Measurements from ENCODE around the gene OTX2.

The OTX2 gene

DNA sequence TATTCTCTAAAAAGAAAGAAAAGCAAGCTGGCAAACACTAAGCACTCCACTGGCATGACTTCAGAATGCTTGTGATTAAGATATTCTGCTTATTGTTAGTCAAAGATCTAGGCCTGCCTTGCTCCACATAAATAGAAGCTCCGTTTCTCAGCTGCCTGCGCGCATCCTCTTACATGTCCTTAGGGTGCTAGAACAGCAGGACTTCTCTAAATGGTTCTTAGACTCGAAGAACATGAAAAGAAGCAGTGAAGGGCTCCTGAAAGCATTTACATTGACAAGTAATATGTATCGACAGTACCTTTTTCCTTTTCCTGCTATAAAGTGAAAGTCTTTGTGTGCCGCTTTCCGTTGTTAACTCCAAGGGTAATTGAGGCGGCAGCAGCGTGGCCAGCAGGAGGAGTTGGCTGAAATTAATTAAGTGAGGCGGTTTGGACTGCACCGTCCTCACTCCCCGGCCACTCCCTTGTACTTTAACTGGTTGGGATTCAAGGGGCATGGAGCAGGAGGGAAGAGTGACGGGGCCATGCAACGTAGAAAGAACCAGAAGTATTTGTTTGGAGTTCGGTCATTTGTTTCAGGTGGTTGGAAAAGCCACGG is 34.2 kb upstream of the OTX2 start:
- Histone ChIP-seq H3F3A (ENCODE audit: insufficient read depth) (no peaks in the 10 kb centered on the region), H3K27ac (ENCODE audit: low read depth, low read length) (no peak overlapping the region), H4K20me1 (ENCODE audit: low read depth, low read length) (no peaks in the 10 kb centered on the region), H3K79me2 (ENCODE audit: insufficient read depth, low read length) (no peaks in the 10 kb centered on the region), H3K9me3 (ENCODE audit: insufficient read depth, low read length) (no peaks in the 10 kb centered on the region), H3K4me2 (ENCODE audit: low read depth, low read length, poor library complexity, severe bottlenecking) (no peak overlapping the region), H3K4me3 (ENCODE audit: insufficient read depth, low read length, poor library complexity, severe bottlenecking) (no peak overlapping the region), H3K27me3 (ENCODE audit: low read length) (no peaks in the 10 kb centered on the region), H3K9me2 (replicated peaks; ENCODE audit: insufficient read depth, low read length) (no peaks in the 10 kb centered on the region), H2AFZ (ENCODE audit: low read depth, low read length, severe bottlenecking) (no peak overlapping the region), H3K9ac (ENCODE audit: low read length) (no peak overlapping the region), H3K36me3 (ENCODE audit: low read length) (no peaks in the 10 kb centered on the region)
- TF ChIP-seq EZH2phosphoT487 (conservative IDR thresholded peaks at IDR 0.05; ENCODE audit: low read length) = no peak
- TF ChIP-seq, protein P1, sequence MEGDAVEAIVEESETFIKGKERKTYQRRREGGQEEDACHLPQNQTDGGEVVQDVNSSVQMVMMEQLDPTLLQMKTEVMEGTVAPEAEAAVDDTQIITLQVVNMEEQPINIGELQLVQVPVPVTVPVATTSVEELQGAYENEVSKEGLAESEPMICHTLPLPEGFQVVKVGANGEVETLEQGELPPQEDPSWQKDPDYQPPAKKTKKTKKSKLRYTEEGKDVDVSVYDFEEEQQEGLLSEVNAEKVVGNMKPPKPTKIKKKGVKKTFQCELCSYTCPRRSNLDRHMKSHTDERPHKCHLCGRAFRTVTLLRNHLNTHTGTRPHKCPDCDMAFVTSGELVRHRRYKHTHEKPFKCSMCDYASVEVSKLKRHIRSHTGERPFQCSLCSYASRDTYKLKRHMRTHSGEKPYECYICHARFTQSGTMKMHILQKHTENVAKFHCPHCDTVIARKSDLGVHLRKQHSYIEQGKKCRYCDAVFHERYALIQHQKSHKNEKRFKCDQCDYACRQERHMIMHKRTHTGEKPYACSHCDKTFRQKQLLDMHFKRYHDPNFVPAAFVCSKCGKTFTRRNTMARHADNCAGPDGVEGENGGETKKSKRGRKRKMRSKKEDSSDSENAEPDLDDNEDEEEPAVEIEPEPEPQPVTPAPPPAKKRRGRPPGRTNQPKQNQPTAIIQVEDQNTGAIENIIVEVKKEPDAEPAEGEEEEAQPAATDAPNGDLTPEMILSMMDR (IDR thresholded peaks at IDR 0.05; ENCODE audit: insufficient read depth, low read length, poor library complexity, severe bottlenecking) = no peak

DNA sequence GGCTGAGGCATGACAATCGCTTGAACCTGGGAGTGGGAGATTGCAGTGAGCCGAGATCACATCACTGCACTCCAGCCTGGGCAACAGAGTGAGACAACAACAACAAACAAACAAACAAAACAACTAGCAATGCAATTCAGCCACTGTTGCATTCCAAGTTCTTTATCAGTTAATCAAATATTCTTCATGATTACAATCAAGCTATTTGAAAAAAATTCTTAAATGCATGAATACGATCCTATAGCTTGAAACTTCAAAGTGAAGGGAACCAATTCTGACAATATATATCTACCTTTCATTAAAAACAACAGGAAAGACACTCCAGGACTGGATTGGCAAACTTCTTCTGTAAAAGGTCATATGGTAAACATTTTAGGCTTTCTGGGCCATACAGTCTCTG is 31.3 kb upstream of the OTX2 start:
- Histone ChIP-seq H3K9me2 (replicated peaks; ENCODE audit: insufficient read depth, low read length) (no peaks in the 10 kb centered on the region), H3K27me3 (ENCODE audit: low read length) (no peaks in the 10 kb centered on the region), H3K27ac (ENCODE audit: low read depth, low read length) (no peak overlapping the region), H3F3A (ENCODE audit: insufficient read depth) (no peaks in the 10 kb centered on the region), H3K9me3 (ENCODE audit: insufficient read depth, low read length) (no peaks in the 10 kb centered on the region), H3K9ac (ENCODE audit: low read length) (no peak overlapping the region), H3K4me2 (ENCODE audit: low read depth, low read length, poor library complexity, severe bottlenecking) (no peak overlapping the region), H3K4me3 (ENCODE audit: insufficient read depth, low read length, poor library complexity, severe bottlenecking) (no peak overlapping the region), H3K36me3 (ENCODE audit: low read length) (no peaks in the 10 kb centered on the region), H2AFZ (ENCODE audit: low read depth, low read length, severe bottlenecking) (no peak overlapping the region), H3K79me2 (ENCODE audit: insufficient read depth, low read length) (no peaks in the 10 kb centered on the region), H4K20me1 (ENCODE audit: low read depth, low read length) (no peaks in the 10 kb centered on the region)
- TF ChIP-seq EZH2phosphoT487 (conservative IDR thresholded peaks at IDR 0.05; ENCODE audit: low read length) = no peak
- TF ChIP-seq, protein P1 (IDR thresholded peaks at IDR 0.05; ENCODE audit: insufficient read depth, low read length, poor library complexity, severe bottlenecking) = no peak

DNA sequence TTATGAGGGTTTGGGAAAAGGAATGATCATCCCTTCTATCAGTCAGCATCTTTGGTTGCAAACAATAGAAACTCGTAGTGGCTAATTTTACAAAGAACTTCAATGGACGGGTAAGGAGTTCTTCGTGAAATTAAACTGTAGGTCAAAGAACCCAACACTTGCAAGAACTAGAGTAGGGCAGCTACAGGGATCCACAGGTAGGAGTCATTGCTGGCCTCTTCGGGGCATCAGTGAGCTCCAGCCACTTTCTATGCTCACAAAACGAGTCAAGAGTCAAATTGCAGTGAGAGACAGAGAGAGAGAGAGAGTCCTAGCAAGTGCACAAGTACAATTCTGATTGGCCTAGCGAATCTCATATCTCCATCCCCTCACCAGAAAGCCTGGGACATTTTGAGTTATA is 29.9 kb upstream of the OTX2 start:
- Histone ChIP-seq H2AFZ (ENCODE audit: low read depth, low read length, severe bottlenecking) (no peak overlapping the region), H4K20me1 (ENCODE audit: low read depth, low read length) (no peaks in the 10 kb centered on the region), H3K79me2 (ENCODE audit: insufficient read depth, low read length) (no peaks in the 10 kb centered on the region), H3K36me3 (ENCODE audit: low read length) (no peaks in the 10 kb centered on the region), H3K4me2 (ENCODE audit: low read depth, low read length, poor library complexity, severe bottlenecking) (no peak overlapping the region), H3K9ac (ENCODE audit: low read length) (no peak overlapping the region), H3K9me2 (replicated peaks; ENCODE audit: insufficient read depth, low read length) (no peaks in the 10 kb centered on the region), H3K27ac (ENCODE audit: low read depth, low read length) (no peak overlapping the region), H3K4me3 (ENCODE audit: insufficient read depth, low read length, poor library complexity, severe bottlenecking) (no peak overlapping the region), H3K27me3 (ENCODE audit: low read length) (no peaks in the 10 kb centered on the region), H3F3A (ENCODE audit: insufficient read depth) (no peaks in the 10 kb centered on the region), H3K9me3 (ENCODE audit: insufficient read depth, low read length) (no peaks in the 10 kb centered on the region)
- no peak for TF ChIP-seq EZH2phosphoT487 (conservative IDR thresholded peaks at IDR 0.05; ENCODE audit: low read length)
- TF ChIP-seq, protein P1 (IDR thresholded peaks at IDR 0.05; ENCODE audit: insufficient read depth, low read length, poor library complexity, severe bottlenecking) = no peak

All from SU-DHL-6 (cell line).